ENCODE measurements around the gene GIMAP2.

- TF ChIP-seq SUZ12 (IDR thresholded peaks at IDR 0.05) = no peak
- no peak for TF ChIP-seq SP1 (IDR thresholded peaks at IDR 0.05)
- no peak for TF ChIP-seq LEF1 (IDR thresholded peaks at IDR 0.05; ENCODE audit: borderline replicate concordance)
- TF ChIP-seq TARDBP (IDR thresholded peaks at IDR 0.05) = no peak
- TF ChIP-seq FOXA1 (IDR thresholded peaks at IDR 0.05) = no peak
- no peak for TF ChIP-seq BHLHE40 (IDR thresholded peaks at IDR 0.05; ENCODE audit: borderline replicate concordance)
- TF ChIP-seq FOXK2 (IDR thresholded peaks at IDR 0.05) = no peak
- no peak for TF ChIP-seq ELF4 (IDR thresholded peaks at IDR 0.05)
- TF ChIP-seq FOXM1 (IDR thresholded peaks at IDR 0.05; ENCODE audit: borderline replicate concordance) = no peak
- TF ChIP-seq ZNF384 (IDR thresholded peaks at IDR 0.05) = no peak
- TF ChIP-seq HDGF (IDR thresholded peaks at IDR 0.05; ENCODE audit: borderline replicate concordance) = no peak
- no peak for TF ChIP-seq ARNT (IDR thresholded peaks at IDR 0.05)
- no peak for TF ChIP-seq CTBP1 (IDR thresholded peaks at IDR 0.05; ENCODE audit: borderline replicate concordance)
- TF ChIP-seq PKNOX1 (IDR thresholded peaks at IDR 0.05) = no peak
Measured at GRCh38 chr7:150715293-150715692, 29.8 kb downstream of the GIMAP2 start.

All from HEK293T (cell line).